ENCODE data around the gene CHST12.

CHST12 gene

DNA sequence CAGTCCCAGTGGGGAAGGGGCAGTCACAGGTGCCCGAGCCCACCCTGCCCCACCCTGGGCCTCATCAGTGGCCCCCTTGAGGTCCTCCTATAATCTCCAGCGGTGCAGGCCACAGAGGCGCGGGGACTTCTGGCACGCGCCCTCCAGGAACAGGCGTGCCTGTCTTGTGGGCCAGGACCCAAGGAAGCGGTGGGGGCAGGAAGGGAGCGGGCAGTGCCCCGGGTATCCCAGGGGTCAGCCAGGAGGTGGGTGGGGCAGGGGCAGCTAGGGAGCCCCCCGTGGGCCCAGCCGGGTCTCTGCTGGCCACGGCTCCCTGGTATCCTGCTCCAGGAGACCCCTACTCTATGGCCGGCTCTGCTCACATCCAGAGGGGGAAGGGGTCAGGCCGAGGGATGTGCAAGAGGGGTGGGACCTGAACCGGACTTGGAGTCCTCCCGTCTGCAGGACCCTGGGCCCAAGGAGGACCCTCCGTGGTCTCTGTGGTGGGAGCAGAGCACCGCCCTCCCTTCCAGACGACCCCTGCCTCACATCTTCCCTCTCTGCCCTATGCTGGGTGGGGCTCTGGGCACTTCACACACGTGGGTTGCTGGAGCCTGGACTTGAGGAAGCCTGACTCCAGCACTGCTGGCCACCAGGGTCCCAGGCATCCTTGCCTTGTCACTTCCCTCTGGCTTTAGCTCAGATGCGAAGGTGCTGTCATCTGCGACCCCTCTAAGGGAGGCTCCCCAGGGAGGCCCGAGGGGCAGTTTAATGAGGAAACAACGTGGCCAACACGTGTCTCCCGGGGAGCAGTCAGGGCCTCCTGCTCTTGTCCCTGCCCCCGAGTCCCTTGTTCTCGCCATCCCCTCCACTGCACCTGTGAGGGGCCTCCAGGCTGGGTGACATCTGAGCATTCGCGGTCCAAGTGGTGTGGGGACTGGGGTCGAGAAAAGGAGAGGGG is 91.0 kb downstream of the CHST12 start:
- TF ChIP-seq, protein P1, sequence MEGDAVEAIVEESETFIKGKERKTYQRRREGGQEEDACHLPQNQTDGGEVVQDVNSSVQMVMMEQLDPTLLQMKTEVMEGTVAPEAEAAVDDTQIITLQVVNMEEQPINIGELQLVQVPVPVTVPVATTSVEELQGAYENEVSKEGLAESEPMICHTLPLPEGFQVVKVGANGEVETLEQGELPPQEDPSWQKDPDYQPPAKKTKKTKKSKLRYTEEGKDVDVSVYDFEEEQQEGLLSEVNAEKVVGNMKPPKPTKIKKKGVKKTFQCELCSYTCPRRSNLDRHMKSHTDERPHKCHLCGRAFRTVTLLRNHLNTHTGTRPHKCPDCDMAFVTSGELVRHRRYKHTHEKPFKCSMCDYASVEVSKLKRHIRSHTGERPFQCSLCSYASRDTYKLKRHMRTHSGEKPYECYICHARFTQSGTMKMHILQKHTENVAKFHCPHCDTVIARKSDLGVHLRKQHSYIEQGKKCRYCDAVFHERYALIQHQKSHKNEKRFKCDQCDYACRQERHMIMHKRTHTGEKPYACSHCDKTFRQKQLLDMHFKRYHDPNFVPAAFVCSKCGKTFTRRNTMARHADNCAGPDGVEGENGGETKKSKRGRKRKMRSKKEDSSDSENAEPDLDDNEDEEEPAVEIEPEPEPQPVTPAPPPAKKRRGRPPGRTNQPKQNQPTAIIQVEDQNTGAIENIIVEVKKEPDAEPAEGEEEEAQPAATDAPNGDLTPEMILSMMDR (IDR thresholded peaks at IDR 0.05; ENCODE audit: low read depth, low read length): no peak
- Histone ChIP-seq H3K4me3 (ENCODE audit: low read depth, low read length) (no peak overlapping the region), H3K36me3 (no peaks in the 10 kb centered on the region), H3K27me3 (no peaks in the 10 kb centered on the region), H3K9me3 (no peaks in the 10 kb centered on the region), H3K4me1 (peaks cover 20% of the 10 kb centered on the region)
- no peak for DNase-seq

DNA sequence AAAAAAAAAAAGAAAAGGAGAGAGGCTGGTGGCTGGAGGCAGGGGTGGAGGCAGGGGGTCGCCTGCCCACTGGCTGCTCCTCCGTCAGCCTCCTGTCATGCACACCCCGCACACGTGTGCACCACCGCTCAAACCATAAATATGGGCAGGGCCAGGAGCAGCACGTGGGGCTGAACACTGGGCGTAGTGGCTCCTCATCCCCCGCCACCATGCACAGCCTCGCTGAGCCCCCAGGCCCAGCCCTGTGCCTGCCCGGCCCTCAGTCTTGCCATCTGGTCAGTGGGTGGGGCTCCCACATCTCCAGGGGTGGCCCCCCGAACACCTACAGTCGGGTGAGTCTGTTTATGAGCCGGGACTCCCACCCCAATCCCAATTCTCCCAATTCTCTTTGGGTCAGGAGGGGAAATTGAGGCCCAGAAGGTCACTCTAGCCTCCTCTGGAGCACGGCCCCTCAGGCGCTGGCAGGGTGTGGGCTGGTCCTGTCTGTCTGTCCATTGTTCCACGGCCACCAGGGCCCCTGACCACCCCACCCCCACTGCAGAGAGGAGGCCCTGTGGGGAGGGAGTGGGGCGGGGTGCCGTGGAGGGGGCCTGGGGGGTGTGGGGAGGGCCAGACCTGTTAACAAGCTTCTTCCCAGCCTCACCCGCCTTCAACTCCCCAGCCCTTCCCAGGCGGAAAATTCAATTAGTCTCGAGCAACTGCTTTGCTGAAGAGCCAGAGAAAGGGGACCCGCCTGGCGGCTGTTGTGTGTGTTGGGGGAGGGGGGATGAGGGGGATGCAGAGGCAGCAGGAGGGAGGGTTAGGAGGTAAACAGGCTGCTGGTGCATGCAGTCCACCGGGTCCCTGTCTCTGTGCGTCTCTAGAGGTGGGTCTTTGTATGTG is 92.2 kb downstream of the CHST12 start:
- Histone ChIP-seq H3K4me1 (peaks cover 20% of the 10 kb centered on the region), H3K36me3 (no peaks in the 10 kb centered on the region), H3K9me3 (no peaks in the 10 kb centered on the region), H3K4me3 (ENCODE audit: low read depth, low read length) (no peak overlapping the region), H3K27me3 (no peaks in the 10 kb centered on the region)
- peak; percentile 88 for DNase-seq
- TF ChIP-seq, protein P1 (IDR thresholded peaks at IDR 0.05; ENCODE audit: low read depth, low read length): no peak

DNA sequence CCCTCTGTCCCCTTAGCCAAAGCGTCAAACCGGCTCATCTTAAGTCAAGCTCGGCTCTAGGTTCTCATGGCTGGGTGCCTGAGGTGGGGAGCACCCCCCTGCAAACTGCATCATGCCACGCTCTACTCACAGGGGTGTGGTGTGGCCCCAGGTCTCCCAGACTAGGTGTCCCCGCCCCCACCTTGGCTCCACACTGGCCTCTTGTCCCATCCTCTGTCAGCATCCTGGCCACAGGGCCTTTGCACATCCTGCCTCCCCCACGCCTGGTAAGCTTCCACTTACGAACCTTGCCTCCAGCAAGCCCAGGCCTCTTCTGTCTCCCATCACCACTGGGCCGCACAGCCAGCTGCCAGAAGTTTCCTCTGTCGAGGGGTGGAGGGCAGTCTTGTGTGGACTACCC is 93.0 kb downstream of the CHST12 start:
- H3K27me3 ChIP-seq: no peaks in the 10 kb centered on the region

DNA sequence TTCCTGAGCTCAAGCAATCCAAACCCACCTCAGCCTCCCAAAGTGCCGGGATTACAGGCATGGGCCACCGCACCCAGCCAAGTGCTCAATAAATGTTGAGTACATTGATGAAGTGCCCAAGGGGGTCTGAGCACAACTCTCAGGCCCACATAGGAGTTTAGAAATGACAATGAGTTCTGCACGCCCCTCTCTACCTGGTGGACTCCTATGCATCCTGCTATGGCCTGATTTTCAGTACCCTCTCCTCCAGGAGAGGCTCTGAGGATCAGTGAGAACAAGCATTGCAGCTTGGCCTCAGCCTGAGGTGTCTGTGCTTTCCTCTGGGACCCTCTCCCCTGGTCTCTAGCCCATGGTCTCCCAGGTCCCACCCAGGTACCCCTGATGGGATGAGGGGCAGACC is 93.7 kb downstream of the CHST12 start:
- Histone ChIP-seq H3K36me3 (no peaks in the 10 kb centered on the region), H3K4me3 (ENCODE audit: low read depth, low read length) (no peak overlapping the region), H3K9me3 (no peaks in the 10 kb centered on the region), H3K4me1 (peaks cover 20% of the 10 kb centered on the region), H3K27me3 (no peaks in the 10 kb centered on the region)
- TF ChIP-seq, protein P1 (IDR thresholded peaks at IDR 0.05; ENCODE audit: low read depth, low read length): no peak
- no peak for DNase-seq

More for the DNA sequence above, 93.0 kb downstream of the CHST12 start:
- no peak for DNase-seq
- H3K9me3 ChIP-seq: no peaks in the 10 kb centered on the region
- TF ChIP-seq, protein P1 (IDR thresholded peaks at IDR 0.05; ENCODE audit: low read depth, low read length): no peak
- H3K4me3 ChIP-seq (ENCODE audit: low read depth, low read length): no peak overlapping the region
- H3K4me1 ChIP-seq: peaks cover 20% of the 10 kb centered on the region
- no peaks in the 10 kb centered on the region for H3K36me3 ChIP-seq

DNA sequence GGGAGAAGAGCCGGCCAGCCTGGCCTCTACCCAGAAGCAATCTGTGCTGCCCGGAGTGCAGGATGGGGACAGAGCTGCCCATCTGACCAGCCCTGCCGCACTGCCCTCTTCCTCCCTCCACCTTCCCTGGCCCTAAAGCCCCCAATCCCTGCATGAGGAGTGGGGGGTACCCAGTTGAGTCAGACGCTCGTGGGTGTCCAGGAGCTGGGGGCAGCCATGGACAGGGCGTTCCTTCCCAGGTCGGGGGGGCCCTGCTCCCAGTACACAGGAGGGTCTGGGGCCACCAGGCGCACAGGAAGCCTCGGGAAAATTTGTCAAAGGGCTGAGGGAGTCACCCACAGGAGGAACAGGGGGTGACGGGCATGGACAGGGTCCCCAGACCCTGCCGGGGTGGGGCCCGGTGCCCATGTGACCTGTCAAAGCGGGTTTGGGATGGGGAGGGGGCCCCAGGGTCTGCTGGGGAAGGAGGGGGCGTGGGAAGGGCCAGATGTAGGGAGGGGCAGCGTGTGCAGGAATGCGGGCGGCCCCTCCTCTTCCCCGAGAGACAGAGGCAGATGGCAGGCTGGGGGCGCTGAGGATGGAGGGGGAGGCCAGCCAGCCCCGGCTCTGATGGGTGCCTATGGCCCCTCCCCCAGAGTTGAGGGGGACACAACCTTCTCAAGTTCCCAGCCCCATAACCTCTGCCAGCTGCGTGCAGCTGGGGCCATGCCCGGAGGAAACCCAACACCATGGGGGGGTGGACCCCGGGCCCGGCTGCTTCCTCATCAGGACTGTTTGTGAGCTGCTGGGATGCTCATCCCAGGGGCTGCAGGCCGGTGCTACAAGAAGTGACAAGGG is 94.3 kb downstream of the CHST12 start:
- no peaks in the 10 kb centered on the region for H3K9me3 ChIP-seq
- no peak for DNase-seq
- TF ChIP-seq, protein P1 (IDR thresholded peaks at IDR 0.05; ENCODE audit: low read depth, low read length): no peak
- no peaks in the 10 kb centered on the region for H3K27me3 ChIP-seq
- H3K4me1 ChIP-seq: peaks cover 20% of the 10 kb centered on the region
- no peaks in the 10 kb centered on the region for H3K36me3 ChIP-seq
- no peak overlapping the region for H3K4me3 ChIP-seq (ENCODE audit: low read depth, low read length)

Measured in BE2C (cell line).